ENCODE measurements around the gene KRT73.

KRT73 gene

GRCh38 chr12:52627395-52628110, 9.2 kb upstream of the KRT73 start:
- Histone ChIP-seq H3K9me3 (ENCODE audit: control extremely low read depth in 1 of 5, control insufficient read depth in 4 of 5, insufficient read depth in 2 of 5, low read depth in 1 of 5, low read length in 4 of 5) (peaks cover 0 to 2% (median 0%) of the 10 kb centered on the region in 5 experiments), H3K4me3 (ENCODE audit: control insufficient read depth in 1 of 7, extremely low read depth in 1 of 7, insufficient read depth in 4 of 7, low read depth in 2 of 7, low read length in 6 of 7) (no peak overlapping the region), H3K4me1 (ENCODE audit: control extremely low read depth in 1 of 4, control insufficient read depth in 4 of 4, insufficient read depth in 4 of 4, low read length in 3 of 4) (peaks cover 14 to 38% (median 37%) of the 10 kb centered on the region in 4 experiments), H3K27me3 (replicated peaks in 2 of 5; ENCODE audit: control insufficient read depth in 4 of 5, insufficient read depth in 5 of 5, low read length in 4 of 5) (no peaks in the 10 kb centered on the region), H3K36me3 (ENCODE audit: control insufficient read depth in 4 of 4, insufficient read depth in 4 of 4, low read length in 3 of 4) (no peaks in the 10 kb centered on the region), H3K27ac (ENCODE audit: insufficient read depth in 1 of 2, low read depth in 1 of 2, low read length in 2 of 2, poor library complexity in 1 of 2, severe bottlenecking in 2 of 2) (no peak overlapping the region)
- 100% methylated on average over 1 of the region's 2 CpGs for WGBS (ENCODE audit: insufficient coverage)
- POLR2A ChIA-PET, result no interaction called here
- CTCF ChIA-PET, result no interaction called here
- no peak for DNase-seq

GRCh38 chr12:52622349-52622748, 4.0 kb upstream of the KRT73 start:
- no peaks in the 10 kb centered on the region for H3K4me1 ChIP-seq (ENCODE audit: control extremely low read depth in 1 of 4, control insufficient read depth in 4 of 4, insufficient read depth in 4 of 4, low read length in 3 of 4)
- no peaks in the 10 kb centered on the region for H3K27me3 ChIP-seq (replicated peaks in 2 of 5; ENCODE audit: control insufficient read depth in 4 of 5, insufficient read depth in 5 of 5, low read length in 4 of 5)
- H3K36me3 ChIP-seq (ENCODE audit: control insufficient read depth in 4 of 4, insufficient read depth in 4 of 4, low read length in 3 of 4), result no peaks in the 10 kb centered on the region
- no peak overlapping the region for H3K4me3 ChIP-seq (ENCODE audit: control insufficient read depth in 1 of 7, extremely low read depth in 1 of 7, insufficient read depth in 4 of 7, low read depth in 2 of 7, low read length in 6 of 7)
- H3K27ac ChIP-seq (ENCODE audit: insufficient read depth in 1 of 2, low read depth in 1 of 2, low read length in 2 of 2, poor library complexity in 1 of 2, severe bottlenecking in 2 of 2), result no peak overlapping the region
- ChIA-PET POLR2A (no interaction called here), CTCF (no interaction called here)
- peaks cover 0 to 2% (median 0%) of the 10 kb centered on the region in 5 experiments for H3K9me3 ChIP-seq (ENCODE audit: control extremely low read depth in 1 of 5, control insufficient read depth in 4 of 5, insufficient read depth in 2 of 5, low read depth in 1 of 5, low read length in 4 of 5)
- 100% methylated on average over 2 of the region's 5 CpGs for WGBS (ENCODE audit: insufficient coverage)
- DNase-seq, result no peak

GRCh38 chr12:52618866-52619265, 507 bp upstream of the KRT73 start:
- POLR2A ChIA-PET, result no interaction called here
- Histone ChIP-seq H3K27ac (ENCODE audit: insufficient read depth in 1 of 2, low read depth in 1 of 2, low read length in 2 of 2, poor library complexity in 1 of 2, severe bottlenecking in 2 of 2) (no peak overlapping the region), H3K9me3 (ENCODE audit: control extremely low read depth in 1 of 5, control insufficient read depth in 4 of 5, insufficient read depth in 2 of 5, low read depth in 1 of 5, low read length in 4 of 5) (peaks cover 0 to 2% (median 0%) of the 10 kb centered on the region in 5 experiments), H3K36me3 (ENCODE audit: control insufficient read depth in 4 of 4, insufficient read depth in 4 of 4, low read length in 3 of 4) (no peaks in the 10 kb centered on the region), H3K4me1 (ENCODE audit: control extremely low read depth in 1 of 4, control insufficient read depth in 4 of 4, insufficient read depth in 4 of 4, low read length in 3 of 4) (peaks cover 3 to 21% (median 16%) of the 10 kb centered on the region in 4 experiments), H3K4me3 (ENCODE audit: control insufficient read depth in 1 of 7, extremely low read depth in 1 of 7, insufficient read depth in 4 of 7, low read depth in 2 of 7, low read length in 6 of 7) (no peak overlapping the region), H3K27me3 (replicated peaks in 2 of 5; ENCODE audit: control insufficient read depth in 4 of 5, insufficient read depth in 5 of 5, low read length in 4 of 5) (no peaks in the 10 kb centered on the region)
- DNase-seq, result no peak
- CTCF ChIA-PET, result interaction anchor here (1.0 to 1.9 kb wide), 2 partner anchors 9 to 14 kb away, joined by 4 read pairs; no protein-coding TSS in a partner anchor
- WGBS (ENCODE audit: insufficient coverage), result 100% methylated on average over 2 of the region's 2 CpGs

GRCh38 chr12:52617403-52617785, 965 bp downstream of the KRT73 start:
- Histone ChIP-seq H3K27ac (ENCODE audit: insufficient read depth in 1 of 2, low read depth in 1 of 2, low read length in 2 of 2, poor library complexity in 1 of 2, severe bottlenecking in 2 of 2) (no peak overlapping the region), H3K9me3 (ENCODE audit: control extremely low read depth in 1 of 5, control insufficient read depth in 4 of 5, insufficient read depth in 2 of 5, low read depth in 1 of 5, low read length in 4 of 5) (no peaks in the 10 kb centered on the region), H3K4me1 (ENCODE audit: control extremely low read depth in 1 of 4, control insufficient read depth in 4 of 4, insufficient read depth in 4 of 4, low read length in 3 of 4) (peaks cover 3 to 27% (median 16%) of the 10 kb centered on the region in 4 experiments), H3K36me3 (ENCODE audit: control insufficient read depth in 4 of 4, insufficient read depth in 4 of 4, low read length in 3 of 4) (no peaks in the 10 kb centered on the region), H3K4me3 (ENCODE audit: control insufficient read depth in 1 of 7, extremely low read depth in 1 of 7, insufficient read depth in 4 of 7, low read depth in 2 of 7, low read length in 6 of 7) (no peak overlapping the region), H3K27me3 (replicated peaks in 2 of 5; ENCODE audit: control insufficient read depth in 4 of 5, insufficient read depth in 5 of 5, low read length in 4 of 5) (no peaks in the 10 kb centered on the region)
- 97% methylated on average over 7 of the region's 7 CpGs for WGBS (ENCODE audit: insufficient coverage)
- no peak for DNase-seq
- ChIA-PET POLR2A (no interaction called here), CTCF (interaction anchor here (0.7 to 1.3 kb wide), 3 partner anchors 14 to 253 kb away, joined by 3 to 6 read pairs (median 5); no protein-coding TSS in a partner anchor)

- Histone ChIP-seq H3K4me1 (ENCODE audit: control extremely low read depth in 1 of 4, control insufficient read depth in 4 of 4, insufficient read depth in 4 of 4, low read length in 3 of 4) (peaks cover 3 to 27% (median 16%) of the 10 kb centered on the region in 4 experiments), H3K27me3 (replicated peaks in 2 of 5; ENCODE audit: control insufficient read depth in 4 of 5, insufficient read depth in 5 of 5, low read length in 4 of 5) (no peaks in the 10 kb centered on the region), H3K4me3 (ENCODE audit: control insufficient read depth in 1 of 7, extremely low read depth in 1 of 7, insufficient read depth in 4 of 7, low read depth in 2 of 7, low read length in 6 of 7) (no peak overlapping the region), H3K36me3 (ENCODE audit: control insufficient read depth in 4 of 4, insufficient read depth in 4 of 4, low read length in 3 of 4) (no peaks in the 10 kb centered on the region), H3K27ac (ENCODE audit: insufficient read depth in 1 of 2, low read depth in 1 of 2, low read length in 2 of 2, poor library complexity in 1 of 2, severe bottlenecking in 2 of 2) (no peak overlapping the region), H3K9me3 (ENCODE audit: control extremely low read depth in 1 of 5, control insufficient read depth in 4 of 5, insufficient read depth in 2 of 5, low read depth in 1 of 5, low read length in 4 of 5) (no peaks in the 10 kb centered on the region)
- 97% methylated on average over 10 of the region's 10 CpGs for WGBS (ENCODE audit: insufficient coverage)
- POLR2A ChIA-PET, result no interaction called here
- DNase-seq, result no peak
- CTCF ChIA-PET, result interaction anchor here (1.0 to 1.3 kb wide), 3 partner anchors 12 to 26 kb away, joined by 3 to 6 read pairs (median 5); no protein-coding TSS in a partner anchor
Measured at GRCh38 chr12:52616680-52617402, 1.5 kb downstream of the KRT73 start.

GRCh38 chr12:52615912-52616311, 2.4 kb downstream of the KRT73 start:
- no peaks in the 10 kb centered on the region for H3K36me3 ChIP-seq (ENCODE audit: control insufficient read depth in 4 of 4, insufficient read depth in 4 of 4, low read length in 3 of 4)
- no peak for DNase-seq
- WGBS (ENCODE audit: insufficient coverage), result 87% methylated on average over 4 of the region's 9 CpGs
- no peaks in the 10 kb centered on the region for H3K9me3 ChIP-seq (ENCODE audit: control extremely low read depth in 1 of 5, control insufficient read depth in 4 of 5, insufficient read depth in 2 of 5, low read depth in 1 of 5, low read length in 4 of 5)
- ChIA-PET POLR2A (no interaction called here), CTCF (interaction anchor here (0.7 to 1.0 kb wide), 3 partner anchors 10 to 60 kb away, joined by 3 read pairs; no protein-coding TSS in a partner anchor)
- no peak overlapping the region for H3K4me3 ChIP-seq (ENCODE audit: control insufficient read depth in 1 of 7, extremely low read depth in 1 of 7, insufficient read depth in 4 of 7, low read depth in 2 of 7, low read length in 6 of 7)
- peaks cover 3 to 27% (median 16%) of the 10 kb centered on the region in 4 experiments for H3K4me1 ChIP-seq (ENCODE audit: control extremely low read depth in 1 of 4, control insufficient read depth in 4 of 4, insufficient read depth in 4 of 4, low read length in 3 of 4)
- no peak overlapping the region for H3K27ac ChIP-seq (ENCODE audit: insufficient read depth in 1 of 2, low read depth in 1 of 2, low read length in 2 of 2, poor library complexity in 1 of 2, severe bottlenecking in 2 of 2)
- H3K27me3 ChIP-seq (replicated peaks in 2 of 5; ENCODE audit: control insufficient read depth in 4 of 5, insufficient read depth in 5 of 5, low read length in 4 of 5), result no peaks in the 10 kb centered on the region
